IPS-18a (cell line): Measurements from ENCODE around the gene CHN2.

Experiments
- H3K27ac ChIP-seq: one replicate; pipeline ENCODE4 v1.5.1; 2013; ENCODE audit warnings: low read length
- H3K27me3 ChIP-seq: one replicate; pipeline ENCODE4 v1.6.1; 2013; ENCODE audit warnings: mild to moderate bottlenecking, low read length; ENCODE audit not compliant: control insufficient read depth, insufficient read depth
- H3K36me3 ChIP-seq: one replicate; pipeline ENCODE4 v1.6.1; 2013; ENCODE audit warnings: low read depth, low read length; ENCODE audit not compliant: control insufficient read depth
- H3K4me1 ChIP-seq: one replicate; pipeline ENCODE4 v1.6.1; 2013; ENCODE audit warnings: low read depth, low read length; ENCODE audit not compliant: control insufficient read depth
- H3K4me3 ChIP-seq: one replicate; pipeline ENCODE4 v1.5.1; 2013; ENCODE audit warnings: low read length
- H3K9ac ChIP-seq: one replicate; pipeline ENCODE4 v1.6.1; 2013; ENCODE audit warnings: mild to moderate bottlenecking, low read length, moderate library complexity
- H3K9me3 ChIP-seq: one replicate; pipeline ENCODE4 v1.6.1; 2013; ENCODE audit warnings: low read depth, low read length; ENCODE audit not compliant: control insufficient read depth

Gene CHN2

GRCh38 chr7:29278337-29279069 is 83.9 kb downstream of the CHN2 start:
- Histone ChIP-seq H3K4me3 (no peak overlapping the region), H3K27me3 (no peaks in the 10 kb centered on the region), H3K9me3 (no peaks in the 10 kb centered on the region), H3K36me3 (no peaks in the 10 kb centered on the region), H3K27ac (no peak overlapping the region), H3K4me1 (peaks cover 17% of the 10 kb centered on the region), H3K9ac (no peak overlapping the region)

- H3K36me3 ChIP-seq, result no peaks in the 10 kb centered on the region
- H3K4me1 ChIP-seq, result peaks cover 2% of the 10 kb centered on the region
- no peak overlapping the region for H3K4me3 ChIP-seq
- H3K9me3 ChIP-seq, result no peaks in the 10 kb centered on the region
- no peak overlapping the region for H3K9ac ChIP-seq
- H3K27ac ChIP-seq, result no peak overlapping the region
- H3K27me3 ChIP-seq, result no peaks in the 10 kb centered on the region
Measured at GRCh38 chr7:29281782-29282541, 87.4 kb downstream of the CHN2 start.

- H3K27me3 ChIP-seq, result no peaks in the 10 kb centered on the region
- no peak overlapping the region for H3K27ac ChIP-seq
- no peak overlapping the region for H3K4me3 ChIP-seq
- H3K36me3 ChIP-seq, result no peaks in the 10 kb centered on the region
- H3K9me3 ChIP-seq, result no peaks in the 10 kb centered on the region
- no peak overlapping the region for H3K9ac ChIP-seq
- no peaks in the 10 kb centered on the region for H3K4me1 ChIP-seq
Measured at GRCh38 chr7:29282819-29283414, 88.3 kb downstream of the CHN2 start.

GRCh38 chr7:29284696-29285443 is 90.3 kb downstream of the CHN2 start:
- H3K9me3 ChIP-seq, result no peaks in the 10 kb centered on the region
- no peak overlapping the region for H3K27ac ChIP-seq
- no peaks in the 10 kb centered on the region for H3K27me3 ChIP-seq
- H3K36me3 ChIP-seq, result no peaks in the 10 kb centered on the region
- H3K4me3 ChIP-seq, result no peak overlapping the region
- peaks cover 19% of the 10 kb centered on the region for H3K4me1 ChIP-seq
- H3K9ac ChIP-seq, result no peak overlapping the region

- no peaks in the 10 kb centered on the region for H3K9me3 ChIP-seq
- no peak overlapping the region for H3K4me3 ChIP-seq
- H3K36me3 ChIP-seq, result no peaks in the 10 kb centered on the region
- H3K27ac ChIP-seq, result no peak overlapping the region
- H3K4me1 ChIP-seq, result peaks cover 24% of the 10 kb centered on the region
- no peaks in the 10 kb centered on the region for H3K27me3 ChIP-seq
- no peak overlapping the region for H3K9ac ChIP-seq
Measured at GRCh38 chr7:29285444-29285793, 90.8 kb downstream of the CHN2 start.

- no peaks in the 10 kb centered on the region for H3K36me3 ChIP-seq
- no peaks in the 10 kb centered on the region for H3K27me3 ChIP-seq
- peaks cover 28% of the 10 kb centered on the region for H3K4me1 ChIP-seq
- no peak overlapping the region for H3K4me3 ChIP-seq
- H3K9ac ChIP-seq, result no peak overlapping the region
- no peak overlapping the region for H3K27ac ChIP-seq
- no peaks in the 10 kb centered on the region for H3K9me3 ChIP-seq
Measured at GRCh38 chr7:29285861-29286260, 91.3 kb downstream of the CHN2 start.

GRCh38 chr7:29287366-29287765 is 92.8 kb downstream of the CHN2 start:
- Histone ChIP-seq H3K4me1 (peaks cover 32% of the 10 kb centered on the region), H3K4me3 (no peak overlapping the region)

GRCh38 chr7:29288181-29289091 is 93.9 kb downstream of the CHN2 start:
- Histone ChIP-seq H3K27ac (no peak overlapping the region), H3K9ac (no peak overlapping the region), H3K27me3 (no peaks in the 10 kb centered on the region), H3K4me1 (peaks cover 40% of the 10 kb centered on the region), H3K4me3 (peak overlapping the region; percentile 31), H3K9me3 (no peaks in the 10 kb centered on the region), H3K36me3 (no peaks in the 10 kb centered on the region)

More at GRCh38 chr7:29287366-29287765, 92.8 kb downstream of the CHN2 start:
- no peaks in the 10 kb centered on the region for H3K36me3 ChIP-seq
- no peak overlapping the region for H3K9ac ChIP-seq
- no peaks in the 10 kb centered on the region for H3K9me3 ChIP-seq
- H3K27ac ChIP-seq, result no peak overlapping the region
- H3K27me3 ChIP-seq, result no peaks in the 10 kb centered on the region

- no peaks in the 10 kb centered on the region for H3K27me3 ChIP-seq
- H3K4me1 ChIP-seq, result peaks cover 44% of the 10 kb centered on the region
- no peak overlapping the region for H3K27ac ChIP-seq
- H3K36me3 ChIP-seq, result no peaks in the 10 kb centered on the region
- H3K9ac ChIP-seq, result no peak overlapping the region
- H3K4me3 ChIP-seq, result no peak overlapping the region
- no peaks in the 10 kb centered on the region for H3K9me3 ChIP-seq
Measured at GRCh38 chr7:29289156-29290021, 94.8 kb downstream of the CHN2 start.

- Histone ChIP-seq H3K36me3 (no peaks in the 10 kb centered on the region), H3K9ac (no peak overlapping the region), H3K4me1 (peaks cover 48% of the 10 kb centered on the region), H3K27ac (no peak overlapping the region), H3K4me3 (no peak overlapping the region), H3K27me3 (no peaks in the 10 kb centered on the region), H3K9me3 (no peaks in the 10 kb centered on the region)
Measured at GRCh38 chr7:29290829-29291228, 96.3 kb downstream of the CHN2 start.
